Putamen (tissue), 1 donor: ENCODE data around the gene CD72.
"Not testable (repeated sequence)": the region's sequence is repeated elsewhere in the genome, so short reads cannot be mapped to it uniquely, and the experiment has no call there.

Experiments used
- DNase-seq: peaks from one replicate; pipeline ENCODE4 v3.0.0-alpha.2; 2016; ENCODE audit warnings: low spot score

The CD72 gene

DNA sequence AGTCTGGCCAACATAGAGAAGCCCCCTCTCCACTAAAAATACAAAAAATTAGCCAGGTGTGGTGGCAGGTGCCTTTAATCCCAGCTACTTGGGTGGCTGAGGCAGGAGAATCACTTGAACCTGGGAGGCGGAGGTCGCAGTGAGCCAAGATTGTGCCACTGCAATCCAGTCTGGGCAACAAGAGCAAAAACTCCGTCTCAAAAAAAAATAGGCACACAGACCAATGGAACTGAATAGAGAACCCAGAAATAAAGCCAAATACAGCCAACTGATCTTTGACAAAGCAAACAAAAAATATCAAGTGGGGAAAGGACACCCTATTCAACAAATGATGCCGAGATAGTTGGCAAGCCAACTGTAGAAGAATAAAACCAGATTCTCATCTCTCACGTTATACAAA lies 29.7 kb downstream of the CD72 start:
- DNase-seq: not testable (repeated sequence)

- not testable (repeated sequence) for DNase-seq
Measured at GRCh38 chr9:35584681-35585080, 33.5 kb downstream of the CD72 start.

- DNase-seq: not testable (repeated sequence)
Measured at GRCh38 chr9:35583521-35583920, 34.7 kb downstream of the CD72 start.

DNA sequence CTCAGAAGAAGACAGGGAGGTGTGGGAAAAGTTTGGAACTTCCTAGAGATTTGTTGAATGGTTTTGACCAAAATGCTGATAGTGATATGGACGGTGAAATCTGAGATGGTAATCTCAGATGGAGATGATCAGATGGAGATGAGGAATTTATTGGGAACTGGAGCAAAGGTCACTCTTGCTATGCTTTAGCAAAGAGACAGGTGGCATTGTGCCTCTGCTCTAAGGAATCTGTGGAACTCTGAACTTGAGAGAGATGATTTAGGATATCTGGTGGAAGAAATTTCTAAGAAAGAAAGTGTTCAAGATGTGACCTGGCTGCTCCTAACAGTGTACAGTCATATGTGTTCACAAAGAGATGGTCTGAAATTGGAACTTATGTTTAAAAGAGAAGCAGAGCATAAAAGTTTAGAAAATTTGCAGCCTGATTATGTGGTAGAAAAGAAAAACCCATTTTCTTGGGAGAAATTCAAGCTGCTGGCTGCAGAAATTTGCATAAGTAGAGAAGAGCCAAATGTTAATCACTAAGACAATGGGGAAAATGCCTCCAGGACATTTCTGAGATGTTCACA lies 38.5 kb downstream of the CD72 start:
- not testable (repeated sequence) for DNase-seq

- no peak for DNase-seq
Measured at GRCh38 chr9:35579130-35579529, 39.1 kb downstream of the CD72 start.

DNA sequence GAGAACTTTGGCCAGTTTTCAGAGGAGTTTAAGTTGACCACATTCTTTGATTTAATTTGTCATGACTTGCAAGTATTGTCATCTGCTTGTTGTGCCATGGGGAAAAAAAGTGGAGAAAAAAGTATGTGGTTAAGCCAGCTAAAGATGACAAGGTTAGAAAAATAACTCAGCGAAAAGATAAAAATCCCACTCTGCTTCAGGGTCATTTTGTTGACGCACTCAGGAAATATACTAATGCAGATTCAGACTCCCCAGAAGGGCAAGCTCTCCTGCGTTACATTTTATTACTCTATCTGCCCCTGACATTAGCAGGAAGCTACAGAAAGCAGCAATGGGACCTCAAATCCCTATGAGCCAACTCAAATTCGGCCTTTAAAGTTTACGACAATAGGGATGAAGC lies 40.7 kb downstream of the CD72 start:
- DNase-seq: no peak

DNA sequence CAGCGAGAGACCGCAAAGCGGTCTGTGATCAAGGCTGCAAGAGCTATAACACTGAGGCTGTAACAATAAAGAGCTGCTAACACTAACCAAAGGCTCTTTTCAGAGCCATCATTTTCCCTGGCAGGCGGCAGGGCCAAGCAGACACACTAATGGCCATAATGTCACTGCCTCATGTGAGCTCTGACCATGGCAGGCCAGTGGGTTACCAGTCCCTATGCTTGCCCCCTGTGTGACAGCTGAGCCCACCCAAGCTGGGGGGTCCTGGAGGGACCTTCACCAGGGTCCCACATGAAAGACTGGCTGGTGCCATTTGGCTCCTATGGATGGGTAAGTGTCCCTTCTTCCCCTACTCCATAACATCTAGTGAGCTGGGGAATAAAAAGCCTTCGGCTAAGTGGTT lies 42.7 kb downstream of the CD72 start:
- no peak for DNase-seq

DNA sequence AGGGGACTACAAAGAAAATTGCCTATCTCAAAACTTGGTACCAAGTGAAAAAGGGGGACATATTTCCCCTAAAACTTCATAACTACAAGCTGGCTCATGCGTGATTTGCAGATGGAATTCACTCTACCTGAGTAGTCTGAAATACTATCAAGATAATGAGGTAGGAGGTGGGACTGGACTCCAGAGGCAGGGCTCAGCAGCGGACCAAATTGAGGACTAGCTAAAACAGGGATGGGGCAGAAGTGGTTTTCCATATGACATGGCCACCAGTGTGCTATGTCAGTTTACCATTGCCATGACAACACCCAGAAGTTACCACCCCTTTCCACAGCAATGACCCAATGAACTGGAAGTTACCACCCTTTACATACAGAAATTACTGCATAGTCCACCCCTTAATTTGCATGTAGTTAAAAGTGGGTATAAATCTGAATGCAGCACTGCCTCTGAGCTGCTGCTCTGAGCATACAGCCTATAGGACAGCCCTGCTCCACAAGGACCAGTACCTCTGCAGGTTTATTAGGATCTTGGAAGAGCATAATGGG lies 43.6 kb downstream of the CD72 start:
- no peak for DNase-seq

DNA sequence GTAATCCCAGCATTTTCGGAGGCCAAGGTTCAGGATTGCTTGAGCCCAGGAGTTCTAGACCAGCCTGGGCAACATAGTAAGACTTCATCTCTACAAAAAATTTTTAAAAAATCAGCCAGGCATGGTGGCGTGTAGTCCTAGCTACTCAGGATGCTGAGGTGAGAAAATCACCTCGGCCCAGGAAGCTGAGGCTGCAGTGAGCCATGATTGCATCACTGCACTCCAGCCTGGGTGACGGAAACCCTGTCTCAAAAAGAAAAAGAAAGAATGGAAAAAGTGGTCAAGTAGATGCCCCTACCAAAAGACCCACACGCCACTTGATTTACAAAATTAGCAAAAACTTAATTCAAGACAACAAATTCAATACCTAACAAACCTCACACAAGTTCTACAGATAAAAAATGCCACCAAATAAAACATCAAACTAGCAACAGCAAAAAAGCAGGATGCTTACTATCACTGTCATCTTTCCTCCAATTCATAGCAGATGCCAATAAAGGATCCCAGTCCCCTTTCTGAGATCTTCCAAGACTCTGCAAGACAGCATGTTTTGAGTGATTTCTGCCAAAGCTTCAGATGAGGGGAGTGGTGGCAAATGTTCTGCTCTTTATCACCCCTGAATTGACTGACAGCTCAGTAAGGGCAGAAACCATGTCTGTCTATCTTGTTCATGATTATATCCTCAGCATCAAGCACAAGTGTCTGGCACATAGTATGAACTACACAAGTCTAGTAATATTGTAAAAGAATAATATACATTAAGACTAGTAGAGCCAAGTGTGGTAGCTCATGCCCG lies 47.3 kb downstream of the CD72 start:
- no peak for DNase-seq

- DNase-seq: no peak
Measured at GRCh38 chr9:35569206-35569605, 49.0 kb downstream of the CD72 start.

GRCh38 chr9:35568196-35568595 lies 50.0 kb downstream of the CD72 start:
- no peak for DNase-seq

- DNase-seq: no peak
Measured at GRCh38 chr9:35566417-35566816, 51.8 kb downstream of the CD72 start.

DNA sequence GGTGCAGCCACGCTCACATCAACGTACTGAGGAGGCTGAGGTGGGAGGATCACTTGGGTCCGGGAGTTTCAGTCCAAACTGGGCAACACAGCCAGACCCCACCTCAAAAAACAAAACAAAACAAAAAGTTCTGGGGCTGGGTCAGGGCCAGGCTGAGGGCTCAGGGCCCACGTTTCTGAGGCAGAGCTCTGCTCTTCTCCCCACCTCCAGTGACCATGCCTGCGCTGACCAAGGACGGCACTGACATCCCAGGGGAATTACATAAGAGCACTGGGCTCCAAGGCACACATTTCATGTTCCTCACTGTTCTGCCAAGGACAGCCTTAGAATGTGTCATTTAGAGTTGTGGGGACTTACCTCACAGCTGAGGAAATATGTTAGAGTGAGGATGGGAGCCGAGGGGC lies 53.6 kb downstream of the CD72 start:
- DNase-seq: no peak

DNA sequence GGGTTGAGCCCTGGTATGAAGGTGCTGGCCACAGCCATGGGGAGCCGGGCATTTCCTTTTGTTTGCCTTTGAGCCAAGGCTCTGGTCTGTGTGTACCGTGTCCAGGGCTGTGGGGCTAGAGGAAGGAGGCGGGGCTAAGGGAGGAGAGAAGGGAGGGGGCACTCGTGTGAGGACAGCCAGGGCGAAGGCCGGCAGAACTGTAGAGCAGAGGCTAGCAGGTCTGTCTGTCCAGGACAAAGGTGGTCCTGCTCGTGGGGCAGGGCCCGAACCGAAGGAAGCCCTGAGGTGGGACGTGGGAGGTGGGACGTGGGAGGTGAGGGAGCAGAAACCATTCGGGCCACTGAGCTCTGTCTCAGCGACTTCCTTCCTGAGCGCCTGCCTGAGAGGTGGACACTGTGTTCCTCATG lies 54.4 kb downstream of the CD72 start:
- no peak for DNase-seq

- DNase-seq: no peak
Measured at GRCh38 chr9:35562895-35563780, 55.1 kb downstream of the CD72 start.

- no peak for DNase-seq
Measured at GRCh38 chr9:35561468-35562261, 56.5 kb downstream of the CD72 start.

DNA sequence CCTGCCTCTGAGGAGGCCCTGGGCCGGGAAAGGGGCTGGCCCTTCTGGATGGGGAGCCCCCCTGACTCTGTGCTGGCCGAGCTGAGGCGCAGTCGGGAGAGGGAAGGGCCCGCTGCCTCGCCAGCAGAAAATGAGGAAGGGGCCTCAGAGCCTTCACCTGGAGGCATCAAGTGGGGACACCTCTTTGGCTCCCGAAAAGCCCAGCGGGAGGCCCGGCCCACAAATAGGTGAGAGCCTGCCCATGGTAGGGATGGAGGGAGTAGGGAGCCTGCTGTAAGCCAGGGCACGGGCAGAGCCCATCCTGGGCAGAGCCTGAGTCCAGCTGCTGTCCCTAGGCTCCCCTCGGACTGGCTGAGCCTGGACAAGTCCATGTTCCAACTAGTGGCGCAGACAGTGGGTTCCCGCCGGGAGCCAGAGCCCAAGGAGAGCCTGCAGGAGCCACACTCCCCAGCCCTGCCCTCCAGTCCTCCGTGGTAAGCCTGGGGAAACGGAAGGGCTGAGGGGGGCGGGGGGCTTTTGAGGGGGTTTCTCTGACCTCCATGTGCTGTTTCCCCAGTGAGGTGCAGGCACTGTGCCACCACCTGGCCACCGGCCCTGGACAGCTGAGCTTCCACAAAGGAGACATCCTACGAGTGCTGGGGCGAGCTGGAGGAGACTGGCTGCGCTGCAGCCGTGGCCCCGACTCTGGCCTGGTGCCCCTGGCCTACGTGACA lies 57.4 kb downstream of the CD72 start:
- no peak for DNase-seq
